ENCODE results near the gene SIGMAR1.

SIGMAR1 gene

GRCh38 chr9:34638138-34638445 lies 505 bp upstream of the SIGMAR1 start:
- Histone ChIP-seq H3K27ac (ENCODE audit: poor library complexity, severe bottlenecking) (peak overlapping the region; percentile 51), H3K4me3 (ENCODE audit: severe bottlenecking) (peak overlapping the region; percentile 79), H3K27me3 (ENCODE audit: insufficient read depth, poor library complexity, severe bottlenecking) (no peaks in the 10 kb centered on the region), H3K36me3 (ENCODE audit: low read depth) (peaks cover 10% of the 10 kb centered on the region; the same call in 1 of the 2 replicates), H3K4me1 (ENCODE audit: insufficient read depth, poor library complexity, severe bottlenecking) (no peaks in the 10 kb centered on the region), H3K9me3 (ENCODE audit: severe bottlenecking) (no peaks in the 10 kb centered on the region)
- TF ChIP-seq, protein P1, sequence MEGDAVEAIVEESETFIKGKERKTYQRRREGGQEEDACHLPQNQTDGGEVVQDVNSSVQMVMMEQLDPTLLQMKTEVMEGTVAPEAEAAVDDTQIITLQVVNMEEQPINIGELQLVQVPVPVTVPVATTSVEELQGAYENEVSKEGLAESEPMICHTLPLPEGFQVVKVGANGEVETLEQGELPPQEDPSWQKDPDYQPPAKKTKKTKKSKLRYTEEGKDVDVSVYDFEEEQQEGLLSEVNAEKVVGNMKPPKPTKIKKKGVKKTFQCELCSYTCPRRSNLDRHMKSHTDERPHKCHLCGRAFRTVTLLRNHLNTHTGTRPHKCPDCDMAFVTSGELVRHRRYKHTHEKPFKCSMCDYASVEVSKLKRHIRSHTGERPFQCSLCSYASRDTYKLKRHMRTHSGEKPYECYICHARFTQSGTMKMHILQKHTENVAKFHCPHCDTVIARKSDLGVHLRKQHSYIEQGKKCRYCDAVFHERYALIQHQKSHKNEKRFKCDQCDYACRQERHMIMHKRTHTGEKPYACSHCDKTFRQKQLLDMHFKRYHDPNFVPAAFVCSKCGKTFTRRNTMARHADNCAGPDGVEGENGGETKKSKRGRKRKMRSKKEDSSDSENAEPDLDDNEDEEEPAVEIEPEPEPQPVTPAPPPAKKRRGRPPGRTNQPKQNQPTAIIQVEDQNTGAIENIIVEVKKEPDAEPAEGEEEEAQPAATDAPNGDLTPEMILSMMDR (IDR thresholded peaks at IDR 0.05; ENCODE audit: poor library complexity, severe bottlenecking) = no peak
- ATAC-seq (ENCODE audit: low read depth) = no peak
- DNase-seq (ENCODE audit: low spot score) = no peak

GRCh38 chr9:34636791-34637355 lies 714 bp downstream of the SIGMAR1 start:
- H3K9me3 ChIP-seq (ENCODE audit: severe bottlenecking) = no peaks in the 10 kb centered on the region
- ATAC-seq (ENCODE audit: low read depth) (peak; percentile 6; the same call in 2 of the 3 replicates), DNase-seq (ENCODE audit: low spot score) (no peak)
- peak overlapping the region; percentile 51 for H3K27ac ChIP-seq (ENCODE audit: poor library complexity, severe bottlenecking)
- H3K27me3 ChIP-seq (ENCODE audit: insufficient read depth, poor library complexity, severe bottlenecking) = no peaks in the 10 kb centered on the region
- peaks cover 10% of the 10 kb centered on the region; the same call in 1 of the 2 replicates for H3K36me3 ChIP-seq (ENCODE audit: low read depth)
- TF ChIP-seq, protein P1 (IDR thresholded peaks at IDR 0.05; ENCODE audit: poor library complexity, severe bottlenecking) = no peak
- H3K4me3 ChIP-seq (ENCODE audit: severe bottlenecking) = peak overlapping the region; percentile 79
- no peaks in the 10 kb centered on the region for H3K4me1 ChIP-seq (ENCODE audit: insufficient read depth, poor library complexity, severe bottlenecking)

- no peaks in the 10 kb centered on the region for H3K27me3 ChIP-seq (ENCODE audit: insufficient read depth, poor library complexity, severe bottlenecking)
- TF ChIP-seq, protein P1 (IDR thresholded peaks at IDR 0.05; ENCODE audit: poor library complexity, severe bottlenecking) = no peak
- no peaks in the 10 kb centered on the region for H3K9me3 ChIP-seq (ENCODE audit: severe bottlenecking)
- DNase-seq (ENCODE audit: low spot score) = no peak
- no peak for ATAC-seq (ENCODE audit: low read depth)
- no peak overlapping the region for H3K27ac ChIP-seq (ENCODE audit: poor library complexity, severe bottlenecking)
- H3K36me3 ChIP-seq (ENCODE audit: low read depth) = peaks cover 10% of the 10 kb centered on the region; the same call in 1 of the 2 replicates
- H3K4me1 ChIP-seq (ENCODE audit: insufficient read depth, poor library complexity, severe bottlenecking) = no peaks in the 10 kb centered on the region
- no peak overlapping the region for H3K4me3 ChIP-seq (ENCODE audit: severe bottlenecking)
Observed at GRCh38 chr9:34635556-34635955, 2.0 kb downstream of the SIGMAR1 start.

DNA sequence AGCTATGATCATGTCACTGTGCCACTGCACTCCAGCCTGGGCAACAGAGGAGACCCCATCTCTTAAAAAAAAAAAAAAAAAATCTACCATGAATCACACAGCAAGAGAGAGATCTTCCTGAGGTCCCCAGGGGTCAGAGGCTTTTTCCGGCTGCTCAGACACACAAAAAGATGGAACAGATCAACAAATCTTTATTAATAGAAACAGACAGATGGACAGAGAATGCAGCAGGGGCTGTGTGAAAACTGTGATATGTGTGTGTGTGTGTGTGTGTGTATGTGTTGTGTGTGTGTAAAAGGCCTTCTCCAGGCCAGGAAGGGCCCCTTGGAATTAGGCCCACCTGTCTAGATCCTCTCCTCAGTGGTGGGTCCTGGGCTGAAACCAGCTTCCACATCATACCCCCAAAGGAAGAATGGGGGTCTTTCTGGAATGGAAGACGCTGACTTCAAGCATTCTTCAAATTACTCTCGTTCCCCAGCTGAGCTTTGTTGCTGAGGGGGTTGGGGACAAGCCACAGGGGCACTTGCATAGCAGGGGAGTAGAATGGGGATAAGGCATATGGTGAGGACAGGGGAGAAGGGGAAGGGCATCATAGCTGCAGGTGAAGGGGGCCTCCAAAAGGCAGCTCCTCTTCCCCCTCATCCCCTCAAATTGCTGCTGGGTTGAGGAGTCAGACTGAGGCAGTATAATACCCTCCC lies 2.9 kb downstream of the SIGMAR1 start:
- TF ChIP-seq, protein P1 (IDR thresholded peaks at IDR 0.05; ENCODE audit: poor library complexity, severe bottlenecking) = no peak
- ATAC-seq (ENCODE audit: low read depth) = no peak

More for the DNA sequence above, 2.9 kb downstream of the SIGMAR1 start:
- H3K4me1 ChIP-seq (ENCODE audit: insufficient read depth, poor library complexity, severe bottlenecking) = no peaks in the 10 kb centered on the region
- H3K36me3 ChIP-seq (ENCODE audit: low read depth) = peaks cover 10% of the 10 kb centered on the region; the same call in 1 of the 2 replicates
- no peak for DNase-seq (ENCODE audit: low spot score)
- no peaks in the 10 kb centered on the region for H3K9me3 ChIP-seq (ENCODE audit: severe bottlenecking)
- H3K27ac ChIP-seq (ENCODE audit: poor library complexity, severe bottlenecking) = no peak overlapping the region
- no peak overlapping the region for H3K4me3 ChIP-seq (ENCODE audit: severe bottlenecking)
- H3K27me3 ChIP-seq (ENCODE audit: insufficient read depth, poor library complexity, severe bottlenecking) = peaks cover 7% of the 10 kb centered on the region

Data from RWPE2 (cell line).